Nephron (organoid): ENCODE measurements around the gene CCDC187.
"Not testable (repeated sequence)": the region's sequence is repeated elsewhere in the genome, so short reads cannot be mapped to it uniquely, and the experiment has no call there.

Source experiments
- H3K27ac Mint-ChIP-seq, 3 experiments: 2 replicates each; pipeline ENCODE4 v1.8.0; 2020; ENCODE audit warnings: mixed read lengths in 3 of 3, mild to moderate bottlenecking in 2 of 3, moderate library complexity in 1 of 3
- H3K27me3 Mint-ChIP-seq: 2 replicates; pipeline ENCODE4 v1.8.0; 2021; ENCODE audit warnings: low read depth, mild to moderate bottlenecking, moderate library complexity, mixed read lengths
- H3K36me3 Mint-ChIP-seq: 2 replicates; pipeline ENCODE4 v1.8.0; 2020; ENCODE audit warnings: low read depth, mixed read lengths
- H3K4me1 Mint-ChIP-seq: 2 replicates; pipeline ENCODE4 v1.8.0; 2020; ENCODE audit warnings: mixed read lengths
- H3K4me3 Mint-ChIP-seq, 3 experiments: 2 replicates each; pipeline ENCODE4 v1.8.0; 2020; ENCODE audit warnings: mild to moderate bottlenecking in 3 of 3, mixed read lengths in 3 of 3, moderate library complexity in 2 of 3
- H3K9me3 Mint-ChIP-seq: 2 replicates; pipeline ENCODE4 v1.8.0; 2020; ENCODE audit warnings: mixed read lengths
- CTCF ChIP-seq, 3 experiments: fragments of 200-600 bp; sonication (generic); IDR thresholded peaks; one replicate each; pipeline ENCODE4 v1.5.0; 2021; ENCODE audit warnings: antibody characterized with exemption in 3 of 3; ENCODE audit not compliant: unreplicated experiment in 3 of 3

Gene CCDC187

GRCh38 chr9:136237486-136238341 is 66.2 kb downstream of the CCDC187 start:
- Mint-ChIP-seq H3K4me1 (peaks cover 11% of the 10 kb centered on the region), H3K36me3 (peaks cover 8% of the 10 kb centered on the region), H3K9me3 (no peaks in the 10 kb centered on the region), H3K4me3 (no peak overlapping the region), H3K27ac (no peak overlapping the region), H3K27me3 (no peaks in the 10 kb centered on the region)
- no peak for TF ChIP-seq CTCF (IDR thresholded peaks at IDR 0.05; ENCODE audit: unreplicated experiment in 3 of 3)

- not testable (repeated sequence) for H3K27me3 Mint-ChIP-seq, H3K27ac Mint-ChIP-seq, H3K36me3 Mint-ChIP-seq, H3K4me3 Mint-ChIP-seq, H3K9me3 Mint-ChIP-seq
- H3K4me1 Mint-ChIP-seq, result peaks cover 11% of the 10 kb centered on the region
Observed at GRCh38 chr9:136236471-136237410, 67.2 kb downstream of the CCDC187 start.

GRCh38 chr9:136235709-136236455 is 68.0 kb downstream of the CCDC187 start:
- H3K27me3 Mint-ChIP-seq, result no peaks in the 10 kb centered on the region
- no peak overlapping the region for H3K27ac Mint-ChIP-seq
- no peak overlapping the region for H3K4me3 Mint-ChIP-seq
- no peaks in the 10 kb centered on the region for H3K9me3 Mint-ChIP-seq
- peaks cover 8% of the 10 kb centered on the region for H3K36me3 Mint-ChIP-seq
- peaks cover 17% of the 10 kb centered on the region for H3K4me1 Mint-ChIP-seq
- no peak for TF ChIP-seq CTCF (IDR thresholded peaks at IDR 0.05; ENCODE audit: unreplicated experiment in 3 of 3)

GRCh38 chr9:136235171-136235570 is 68.7 kb downstream of the CCDC187 start:
- Mint-ChIP-seq H3K4me1 (peaks cover 17% of the 10 kb centered on the region), H3K36me3 (peaks cover 8% of the 10 kb centered on the region), H3K4me3 (no peak overlapping the region), H3K27me3 (no peaks in the 10 kb centered on the region), H3K27ac (no peak overlapping the region), H3K9me3 (no peaks in the 10 kb centered on the region)
- TF ChIP-seq CTCF (IDR thresholded peaks at IDR 0.05; ENCODE audit: unreplicated experiment in 3 of 3), result no peak

GRCh38 chr9:136234597-136234996 is 69.3 kb downstream of the CCDC187 start:
- no peaks in the 10 kb centered on the region for H3K27me3 Mint-ChIP-seq
- H3K27ac Mint-ChIP-seq, result no peak overlapping the region
- H3K9me3 Mint-ChIP-seq, result no peaks in the 10 kb centered on the region
- no peak for TF ChIP-seq CTCF (IDR thresholded peaks at IDR 0.05; ENCODE audit: unreplicated experiment in 3 of 3)
- peaks cover 8% of the 10 kb centered on the region for H3K36me3 Mint-ChIP-seq
- H3K4me3 Mint-ChIP-seq, result no peak overlapping the region
- H3K4me1 Mint-ChIP-seq, result peaks cover 14% of the 10 kb centered on the region

- H3K4me3 Mint-ChIP-seq, result no peak overlapping the region
- no peak for TF ChIP-seq CTCF (IDR thresholded peaks at IDR 0.05; ENCODE audit: unreplicated experiment in 3 of 3)
- no peak overlapping the region for H3K27ac Mint-ChIP-seq
- no peaks in the 10 kb centered on the region for H3K27me3 Mint-ChIP-seq
- peaks cover 8% of the 10 kb centered on the region for H3K36me3 Mint-ChIP-seq
- H3K4me1 Mint-ChIP-seq, result peaks cover 11% of the 10 kb centered on the region
- no peaks in the 10 kb centered on the region for H3K9me3 Mint-ChIP-seq
Observed at GRCh38 chr9:136233868-136234267, 70.0 kb downstream of the CCDC187 start.
